ENCODE results near the gene SPDEF.

SPDEF gene

DNA sequence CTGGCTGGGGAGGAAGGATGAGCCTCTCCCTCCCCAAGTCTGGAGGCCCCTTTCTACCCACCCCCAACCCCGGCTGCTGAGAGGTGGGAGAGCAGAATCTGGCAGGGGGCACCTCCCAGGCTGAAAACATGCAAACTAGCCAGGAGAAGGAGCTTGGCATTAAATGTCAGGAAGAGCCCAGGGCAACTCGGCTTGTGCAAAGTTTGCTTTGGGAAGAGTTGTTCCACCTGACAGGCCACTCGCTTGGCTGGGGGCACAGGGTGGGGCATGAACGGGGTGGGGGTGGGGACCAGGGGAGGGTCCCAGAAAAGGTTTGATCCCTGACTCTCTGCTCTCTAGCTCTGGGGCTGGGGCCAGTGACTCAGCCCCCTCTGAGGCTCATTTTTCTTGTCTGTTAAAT is 3.0 kb downstream of the SPDEF start:
- no peak for FAIRE-seq
- DNase-seq (ENCODE audit: insufficient read length, low spot score) = no peak
- no peak for TF ChIP-seq CTCF (IDR thresholded peaks at IDR 0.05; ENCODE audit: insufficient read depth, missing control alignments)

GRCh38 chr6:34552620-34553019 is 3.5 kb downstream of the SPDEF start:
- no peak for DNase-seq (ENCODE audit: insufficient read length, low spot score)
- no peak for FAIRE-seq
- TF ChIP-seq CTCF (IDR thresholded peaks at IDR 0.05; ENCODE audit: insufficient read depth, missing control alignments) = no peak

DNA sequence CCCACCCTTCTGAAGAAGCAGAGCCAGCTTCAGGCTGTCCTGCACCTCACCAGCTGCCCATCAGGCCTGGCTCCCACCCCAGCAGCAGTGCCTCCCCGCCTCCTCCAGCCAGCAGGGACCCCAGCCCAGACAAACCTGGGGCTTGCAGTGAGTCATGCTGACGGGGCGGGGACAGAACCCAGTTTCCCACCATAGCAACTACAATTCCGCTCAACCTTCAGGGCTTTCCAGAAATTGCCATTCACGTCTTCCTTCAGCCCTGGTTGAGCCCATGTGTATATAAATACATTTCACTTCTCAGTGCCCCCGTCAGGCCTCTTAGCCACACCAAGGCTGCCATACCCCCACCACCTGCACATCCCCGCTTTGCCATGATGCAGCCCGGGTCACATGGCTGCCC is 4.4 kb downstream of the SPDEF start:
- no peak for FAIRE-seq
- no peak for DNase-seq (ENCODE audit: insufficient read length, low spot score)
- TF ChIP-seq CTCF (IDR thresholded peaks at IDR 0.05; ENCODE audit: insufficient read depth, missing control alignments) = no peak

GRCh38 chr6:34549804-34550202 is 6.3 kb downstream of the SPDEF start:
- no peak for TF ChIP-seq CTCF (IDR thresholded peaks at IDR 0.05; ENCODE audit: insufficient read depth, missing control alignments)
- FAIRE-seq = no peak
- no peak for DNase-seq (ENCODE audit: insufficient read length, low spot score)

- FAIRE-seq (no peak), DNase-seq (ENCODE audit: insufficient read length, low spot score) (peak; percentile 90)
- no peak for TF ChIP-seq CTCF (IDR thresholded peaks at IDR 0.05; ENCODE audit: insufficient read depth, missing control alignments)
Measured at GRCh38 chr6:34549026-34549803, 6.9 kb downstream of the SPDEF start.

DNA sequence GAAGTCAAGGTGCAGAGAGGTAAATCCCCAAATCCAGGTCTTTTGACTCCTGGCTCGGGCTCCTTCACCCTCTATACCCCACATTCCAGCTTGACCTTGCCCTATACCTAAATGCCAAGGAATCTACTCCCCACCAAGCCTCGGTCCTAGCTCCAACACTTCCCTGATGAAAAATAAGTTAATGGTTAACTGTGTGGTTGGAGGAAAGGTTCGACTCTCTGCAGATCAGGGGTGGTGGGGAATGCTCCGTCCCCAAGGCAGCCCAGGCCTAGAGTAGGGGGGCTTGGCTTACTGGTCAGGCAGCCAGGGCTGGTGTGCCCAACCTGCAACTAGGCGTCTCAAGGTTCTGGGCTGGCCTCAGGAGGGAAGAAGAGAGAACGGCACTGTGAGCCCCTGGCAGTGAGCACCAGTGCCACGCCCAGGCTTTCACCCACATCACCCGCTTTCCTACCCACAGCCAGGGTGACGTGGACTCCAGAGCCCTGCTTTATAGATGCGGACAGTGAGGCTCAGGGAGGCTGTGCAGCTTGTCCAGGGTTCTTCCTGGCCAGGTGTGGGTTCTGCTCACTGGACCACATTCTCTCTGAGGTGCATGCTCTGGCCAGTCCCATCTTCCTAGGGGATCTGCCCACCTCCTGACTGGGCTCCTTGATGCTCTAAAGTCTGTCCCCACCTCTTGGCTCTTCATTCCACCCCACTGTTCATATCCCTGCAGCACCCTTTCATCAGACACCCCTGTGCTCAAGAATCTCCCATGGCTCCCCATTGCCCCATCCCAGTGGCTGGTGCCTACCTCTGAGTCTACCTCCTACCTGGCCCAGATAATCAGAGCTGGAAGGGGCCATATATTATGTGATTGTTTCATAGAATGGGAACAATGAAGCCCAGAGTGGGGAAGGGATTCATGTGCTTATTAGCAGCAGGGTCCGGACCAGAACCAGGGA is 8.2 kb downstream of the SPDEF start:
- DNase-seq (ENCODE audit: insufficient read length, low spot score) = no peak
- TF ChIP-seq CTCF (IDR thresholded peaks at IDR 0.05; ENCODE audit: insufficient read depth, missing control alignments) = no peak
- FAIRE-seq = no peak
